Adrenal gland (tissue), 5 donors: Measurements from ENCODE around the gene SAA4.

Experiments used
- CTCF ChIP-seq, 6 experiments: fragments of 450-650 bp in 4 of 6; fragments of 200-600 bp in 2 of 6; sonication (generic) in 1 of 6; IDR thresholded peaks; 1 replicate in 5 of 6; 2 replicates in 1 of 6; pipeline versions ENCODE4 v1.5.1 to v1.8.0; 2016 to 2021; ENCODE audit warnings: antibody characterized with exemption in 6 of 6, mild to moderate bottlenecking in 2 of 6, moderate library complexity in 1 of 6
- POLR2A ChIP-seq, 2 donors: fragments of 450-650 bp; IDR thresholded peaks; one replicate each; pipeline ENCODE4 v1.6.1; 2017; ENCODE audit warnings: antibody characterized with exemption in 2 of 2, mild to moderate bottlenecking in 2 of 2, moderate library complexity in 1 of 2
- donor health status: DM: no; HTN: no; CAD: no.

DNA sequence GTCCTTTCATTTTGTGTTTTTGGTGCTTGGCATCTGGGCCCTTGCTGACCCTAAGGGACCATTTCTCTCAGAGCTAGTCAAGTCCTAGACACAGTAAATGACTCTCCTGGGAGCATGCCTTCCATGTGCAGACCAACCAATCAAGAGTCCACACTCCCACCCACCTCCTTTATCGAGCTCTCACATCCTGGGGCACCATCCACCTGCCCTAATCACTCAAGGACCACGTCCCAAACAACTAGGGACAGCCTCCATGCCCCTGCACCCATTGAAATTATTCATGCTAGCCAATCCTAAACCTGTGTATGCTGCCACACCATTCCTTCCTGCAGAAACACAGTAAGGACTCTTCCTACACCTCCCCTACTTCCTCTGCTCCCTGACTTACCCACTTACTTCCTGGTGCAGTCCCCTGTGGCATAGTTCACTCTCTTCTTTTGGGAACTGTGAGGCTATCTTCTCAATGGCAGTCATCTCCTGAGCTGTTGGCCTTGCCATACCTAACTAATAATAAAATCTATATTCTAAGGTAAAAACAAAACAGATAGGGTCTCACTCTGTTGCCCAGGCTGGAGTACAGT is 18.3 kb upstream of the SAA4 start:
- TF ChIP-seq CTCF (IDR thresholded peaks at IDR 0.05) (no peak), POLR2A (IDR thresholded peaks at IDR 0.05) (no peak)
